Glutamatergic neuron (in vitro differentiated cells): Measurements from ENCODE around the gene PPP1R3C. TPM values are rescaled to one million over a fixed set of nuclear protein-coding genes. Genes with fewer than 3 reads are reported as not detected.

Source experiments
- DNase-seq: peaks from one replicate; pipeline ENCODE4 v3.0.0; 2022
- H3K27ac Mint-ChIP-seq: one replicate; pipeline ENCODE4 v1.8.0; 2020; ENCODE audit warnings: mild to moderate bottlenecking, mixed read lengths, inconsistent platforms; ENCODE audit not compliant: unreplicated experiment
- H3K27me3 Mint-ChIP-seq: one replicate; pipeline ENCODE4 v1.8.0; 2020; ENCODE audit warnings: mild to moderate bottlenecking, moderate library complexity, mixed read lengths, inconsistent platforms; ENCODE audit not compliant: unreplicated experiment
- H3K36me3 Mint-ChIP-seq: one replicate; pipeline ENCODE4 v1.8.0; 2020; ENCODE audit warnings: mild to moderate bottlenecking, mixed read lengths, inconsistent platforms; ENCODE audit not compliant: unreplicated experiment
- H3K4me1 Mint-ChIP-seq: one replicate; pipeline ENCODE4 v1.8.0; 2020; ENCODE audit warnings: mild to moderate bottlenecking, low read depth, mixed read lengths, inconsistent platforms; ENCODE audit not compliant: unreplicated experiment
- H3K4me3 Mint-ChIP-seq: one replicate; pipeline ENCODE4 v1.8.0; 2020; ENCODE audit warnings: mild to moderate bottlenecking, mixed read lengths, inconsistent platforms; ENCODE audit not compliant: unreplicated experiment
- H3K9me3 Mint-ChIP-seq: one replicate; pipeline ENCODE4 v1.8.0; 2020; ENCODE audit warnings: mild to moderate bottlenecking, moderate library complexity, mixed read lengths, inconsistent platforms; ENCODE audit not compliant: unreplicated experiment
- CTCF ChIP-seq: fragments of 200-600 bp; sonication (generic); IDR thresholded peaks from one replicate; pipeline ENCODE4 v1.5.0; 2021; ENCODE audit not compliant: partially characterized antibody, unreplicated experiment
- total RNA-seq: library from RNA; stranded (reverse); fragmentation: NEBNext Ultra II Directional; extraction: Animal tissue kit (Norgen Biotek cat#: 25700); gene quantifications from one replicate; pipeline ENCODE4 v1.2.1, GENCODE V29; 2021; ENCODE audit not compliant: unreplicated experiment

PPP1R3C gene
- total RNA-seq, 1 donor from 2014 or later, result 19.4 TPM

- no peak overlapping the region for H3K4me3 Mint-ChIP-seq
- H3K4me1 Mint-ChIP-seq, result no peaks in the 10 kb centered on the region
- no peak overlapping the region for H3K27ac Mint-ChIP-seq
- no peaks in the 10 kb centered on the region for H3K27me3 Mint-ChIP-seq
- peaks cover 2% of the 10 kb centered on the region for H3K9me3 Mint-ChIP-seq
- TF ChIP-seq CTCF, result no peak
- peaks cover 37% of the 10 kb centered on the region for H3K36me3 Mint-ChIP-seq
- no peak for DNase-seq
These were observed 10.3 kb downstream of the PPP1R3C start for GRCh38 chr10:91622601-91623000.

DNA sequence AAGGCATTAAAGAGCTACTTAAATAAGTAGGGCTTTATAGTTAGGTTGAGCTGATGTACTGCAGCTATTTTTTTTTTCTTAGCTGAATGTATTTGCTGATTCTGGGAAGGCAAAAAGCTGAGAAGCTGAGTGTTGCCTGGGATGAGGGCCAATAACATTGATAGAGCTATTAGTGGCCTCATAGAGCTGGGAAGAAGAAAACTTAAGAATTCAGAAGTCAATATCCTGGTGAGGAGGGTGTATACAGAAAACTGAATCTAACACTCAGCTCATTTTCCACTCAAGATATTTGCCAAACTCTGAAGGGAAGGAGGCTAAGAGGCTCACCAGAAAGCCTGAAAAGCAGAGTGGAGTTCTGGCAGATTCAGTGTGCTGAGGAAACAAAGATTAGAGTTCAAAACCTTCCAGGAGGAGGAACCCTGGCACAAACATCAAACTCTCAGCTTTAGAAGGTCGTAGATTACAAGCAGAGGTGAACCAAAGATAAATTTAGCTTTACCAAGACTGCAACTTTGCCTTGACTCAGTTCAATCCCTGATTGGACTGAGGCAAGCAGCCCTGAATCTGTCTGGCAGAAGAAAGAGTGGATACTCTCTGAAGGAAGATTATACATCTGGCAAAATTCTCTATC is 11.3 kb downstream of the PPP1R3C start:
- Mint-ChIP-seq H3K4me1 (no peaks in the 10 kb centered on the region), H3K27me3 (no peaks in the 10 kb centered on the region), H3K9me3 (peaks cover 2% of the 10 kb centered on the region), H3K27ac (no peak overlapping the region), H3K4me3 (no peak overlapping the region), H3K36me3 (peaks cover 37% of the 10 kb centered on the region)
- TF ChIP-seq CTCF, result no peak
- no peak for DNase-seq

- no peak for DNase-seq
- Mint-ChIP-seq H3K9me3 (no peaks in the 10 kb centered on the region), H3K27me3 (no peaks in the 10 kb centered on the region), H3K36me3 (peaks cover 6% of the 10 kb centered on the region), H3K27ac (no peak overlapping the region), H3K4me1 (no peaks in the 10 kb centered on the region), H3K4me3 (no peak overlapping the region)
- TF ChIP-seq CTCF, result no peak
These were observed 15.7 kb downstream of the PPP1R3C start for GRCh38 chr10:91617072-91617609.

DNA sequence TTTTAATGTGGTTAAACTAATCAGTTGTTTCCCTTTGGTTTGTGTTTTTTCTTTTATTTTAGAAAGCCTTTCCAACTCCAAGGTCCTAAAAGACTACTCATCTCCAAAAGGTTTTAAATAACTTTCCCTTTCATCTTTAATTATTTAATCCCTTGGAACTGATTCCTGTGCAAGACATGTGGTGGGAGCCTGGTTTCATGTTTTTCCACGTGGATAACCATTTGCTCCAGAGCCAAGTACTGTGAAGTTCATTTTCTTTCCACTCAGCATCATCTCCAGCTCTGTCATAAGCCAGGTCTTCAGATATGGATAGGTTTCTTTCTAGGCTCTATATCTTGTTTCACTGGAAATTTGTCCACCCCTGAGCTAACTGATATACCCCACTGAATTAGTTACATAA is 16.7 kb downstream of the PPP1R3C start:
- H3K27ac Mint-ChIP-seq, result no peak overlapping the region
- peaks cover 6% of the 10 kb centered on the region for H3K36me3 Mint-ChIP-seq
- TF ChIP-seq CTCF, result no peak
- H3K9me3 Mint-ChIP-seq, result no peaks in the 10 kb centered on the region
- H3K4me1 Mint-ChIP-seq, result peaks cover 5% of the 10 kb centered on the region
- no peak overlapping the region for H3K4me3 Mint-ChIP-seq
- no peak for DNase-seq
- peaks cover 2% of the 10 kb centered on the region for H3K27me3 Mint-ChIP-seq

DNA sequence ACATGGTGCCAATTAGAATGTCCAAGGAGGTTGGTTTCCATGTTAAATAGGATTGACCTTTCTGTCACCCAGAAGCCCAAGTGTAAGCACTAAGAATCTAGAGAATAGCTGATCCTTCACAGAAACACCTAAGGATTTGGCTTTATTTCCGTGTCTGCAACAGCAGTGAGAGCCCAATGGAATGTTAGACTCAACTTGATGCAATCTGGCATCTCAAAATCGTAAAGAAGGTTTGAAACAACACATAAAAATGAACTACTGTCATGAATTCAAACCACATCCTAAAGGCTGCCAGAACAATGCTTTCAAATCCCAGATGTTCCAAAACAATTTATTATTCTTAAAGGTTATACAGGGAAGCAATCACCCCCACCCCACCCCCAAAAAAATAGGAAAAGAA is 18.6 kb downstream of the PPP1R3C start:
- no peak for TF ChIP-seq CTCF
- DNase-seq, result no peak
- H3K4me1 Mint-ChIP-seq, result peaks cover 9% of the 10 kb centered on the region
- H3K4me3 Mint-ChIP-seq, result no peak overlapping the region
- H3K36me3 Mint-ChIP-seq, result peaks cover 4% of the 10 kb centered on the region
- H3K9me3 Mint-ChIP-seq, result no peaks in the 10 kb centered on the region
- H3K27ac Mint-ChIP-seq, result no peak overlapping the region
- peaks cover 2% of the 10 kb centered on the region for H3K27me3 Mint-ChIP-seq
